ENCODE data around the gene PMEL.
"Not testable (repeated sequence)": the region's sequence is repeated elsewhere in the genome, so short reads cannot be mapped to it uniquely, and the experiment has no call there.

PMEL gene

GRCh38 chr12:55965941-55966407 is at the start of gene PMEL:
Gene PMEL (minus strand): TSS chr12:55966042. CDS start chr12:55966011, 31 bp downstream.
- no peak for DNase-seq (ENCODE audit: low read depth in 2 of 2)

GRCh38 chr12:56014205-56014604 is 48.4 kb upstream of the PMEL start:
- DNase-seq (ENCODE audit: low read depth in 2 of 2), result no peak

- no peak for DNase-seq (ENCODE audit: low read depth in 2 of 2)
These were observed 47.6 kb upstream of the PMEL start for GRCh38 chr12:56013482-56013881.

- DNase-seq (ENCODE audit: low read depth in 2 of 2), result no peak
These were observed 45.8 kb upstream of the PMEL start for GRCh38 chr12:56011509-56012090.

DNA sequence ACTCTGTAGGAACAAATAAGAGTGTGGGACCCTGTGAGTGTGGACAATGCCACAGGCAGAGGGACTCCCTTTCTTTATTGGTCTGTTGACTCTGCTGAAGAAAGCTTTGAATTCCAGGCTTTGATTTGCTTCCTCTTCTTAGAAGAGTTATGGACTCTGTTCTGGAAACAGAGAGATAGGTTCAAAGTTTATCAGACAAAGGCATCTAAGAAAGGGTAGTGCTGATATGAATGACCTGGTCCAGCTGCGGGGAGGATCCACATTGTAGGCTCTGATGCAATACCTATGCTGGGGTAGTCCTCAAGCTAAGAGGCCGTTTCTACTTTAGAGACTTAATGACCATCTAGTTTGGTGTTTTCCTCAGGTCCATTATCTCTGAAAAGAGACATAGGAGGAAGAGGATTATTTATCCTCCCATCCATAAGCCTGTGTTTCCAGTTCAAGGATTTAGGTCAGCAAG is 44.3 kb upstream of the PMEL start:
- DNase-seq (ENCODE audit: low read depth in 2 of 2), result no peak

GRCh38 chr12:56007564-56008559 is 42.0 kb upstream of the PMEL start:
- DNase-seq (ENCODE audit: low read depth in 2 of 2), result peak; percentile 38

DNA sequence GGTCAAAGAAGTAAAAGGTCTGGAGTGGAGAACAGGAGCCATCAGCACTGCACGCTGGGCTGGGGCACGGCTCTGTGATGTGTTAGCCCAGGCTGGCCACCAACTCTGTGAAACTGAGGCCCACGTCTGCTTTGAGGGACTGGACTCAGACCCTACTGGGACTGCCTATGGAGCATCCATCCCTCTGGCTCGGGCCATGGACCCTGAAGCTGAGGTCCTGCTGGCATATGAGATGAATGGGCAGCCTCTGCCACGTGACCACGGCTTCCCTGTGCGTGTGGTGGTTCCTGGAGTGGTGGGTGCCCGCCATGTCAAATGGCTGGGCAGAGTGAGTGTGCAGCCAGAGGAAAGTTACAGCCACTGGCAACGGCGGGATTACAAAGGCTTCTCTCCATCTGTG is 38.4 kb upstream of the PMEL start:
- no peak for DNase-seq (ENCODE audit: low read depth in 2 of 2)

GRCh38 chr12:56003376-56003775 is 37.5 kb upstream of the PMEL start:
- not testable (repeated sequence) for DNase-seq (ENCODE audit: low read depth in 2 of 2)

DNA sequence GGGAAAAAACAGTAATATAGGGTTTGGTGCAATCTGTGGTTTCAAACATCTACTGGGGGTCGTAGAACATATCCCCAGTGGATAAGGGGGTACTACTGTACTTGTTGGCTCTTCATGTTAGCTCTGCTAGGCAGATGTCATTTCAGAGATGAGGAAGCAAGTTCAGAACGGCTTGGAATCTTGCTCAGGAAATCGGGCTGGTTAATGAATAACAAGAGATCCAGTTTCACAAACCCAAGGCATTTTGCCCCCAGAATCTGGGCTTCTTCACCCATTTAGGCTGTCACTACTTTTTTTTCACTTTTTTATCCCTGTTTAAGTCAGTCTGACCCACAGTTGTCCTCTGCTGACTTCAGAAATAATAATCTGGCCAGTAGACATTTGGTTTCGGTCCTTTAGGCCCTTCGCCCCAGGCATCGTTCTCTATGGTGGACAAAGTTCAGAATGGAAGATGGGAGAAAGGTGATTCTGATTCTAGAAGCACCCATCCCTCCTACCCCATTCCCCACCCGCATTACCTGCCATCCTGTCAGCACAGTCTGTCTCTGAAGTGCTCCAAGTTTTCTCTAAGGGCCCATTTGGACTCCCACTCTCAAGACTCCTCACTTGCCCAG is 35.8 kb upstream of the PMEL start:
- no peak for DNase-seq (ENCODE audit: low read depth in 2 of 2)

GRCh38 chr12:55999999-56000540 is 34.2 kb upstream of the PMEL start:
- DNase-seq (ENCODE audit: low read depth in 2 of 2), result not testable (repeated sequence)

DNA sequence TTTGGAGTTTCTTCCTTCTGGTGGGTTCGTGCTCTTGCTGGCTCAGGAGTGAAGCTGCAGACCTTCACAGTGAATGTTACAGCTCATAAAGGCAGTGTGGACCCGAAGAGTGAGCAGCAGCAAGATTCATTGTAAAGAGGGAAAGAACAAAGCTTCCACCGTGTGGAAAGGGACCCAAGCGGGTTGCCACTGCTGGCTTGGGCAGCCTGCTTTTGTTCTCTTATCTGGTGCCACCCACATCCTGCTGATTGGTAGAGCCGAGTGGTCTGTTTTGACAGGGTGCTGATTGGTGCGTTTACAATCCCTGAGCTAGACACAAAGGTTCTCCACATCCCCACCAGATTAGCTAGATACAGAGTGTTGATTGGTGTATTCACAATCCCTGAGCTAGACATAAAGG is 33.7 kb upstream of the PMEL start:
- DNase-seq (ENCODE audit: low read depth in 2 of 2), result not testable (repeated sequence)

- no peak for DNase-seq (ENCODE audit: low read depth in 2 of 2)
These were observed 31.7 kb upstream of the PMEL start for GRCh38 chr12:55997535-55997859.

- DNase-seq (ENCODE audit: low read depth in 2 of 2), result peak in 1 of 2 donors; percentile 28
These were observed 31.1 kb upstream of the PMEL start, which contains the start of gene SUOX for GRCh38 chr12:55996715-55997534. Gene SUOX (plus strand): TSS chr12:55997276. CDS start chr12:56002222, 4,946 bp downstream.

DNA sequence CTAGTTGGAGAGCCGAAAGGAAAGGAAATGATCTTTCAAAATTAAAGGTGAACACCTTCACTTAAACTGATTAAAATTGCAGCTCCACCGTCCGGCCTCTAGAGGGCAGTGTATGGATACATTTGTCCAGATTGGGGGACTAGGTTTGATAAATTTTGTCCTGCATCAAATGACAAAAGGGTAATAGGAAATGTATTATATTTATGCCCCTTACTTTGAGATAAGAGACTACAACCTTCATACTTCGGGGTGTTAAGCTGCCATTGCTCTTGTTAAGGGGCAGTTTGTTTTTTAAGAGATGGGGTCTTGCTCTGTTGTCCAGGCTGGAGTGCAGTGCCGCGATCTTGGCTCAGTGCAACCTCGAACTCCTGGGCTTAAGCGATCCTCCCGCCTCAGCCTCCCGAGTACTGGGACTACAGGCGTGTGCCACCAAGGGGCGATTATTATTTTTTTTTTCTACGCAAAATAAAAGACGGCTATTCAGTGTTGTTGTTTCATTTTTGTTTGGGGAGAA is 30.4 kb upstream of the PMEL start:
- DNase-seq (ENCODE audit: low read depth in 2 of 2), result peak; percentile 21 to 36

DNA sequence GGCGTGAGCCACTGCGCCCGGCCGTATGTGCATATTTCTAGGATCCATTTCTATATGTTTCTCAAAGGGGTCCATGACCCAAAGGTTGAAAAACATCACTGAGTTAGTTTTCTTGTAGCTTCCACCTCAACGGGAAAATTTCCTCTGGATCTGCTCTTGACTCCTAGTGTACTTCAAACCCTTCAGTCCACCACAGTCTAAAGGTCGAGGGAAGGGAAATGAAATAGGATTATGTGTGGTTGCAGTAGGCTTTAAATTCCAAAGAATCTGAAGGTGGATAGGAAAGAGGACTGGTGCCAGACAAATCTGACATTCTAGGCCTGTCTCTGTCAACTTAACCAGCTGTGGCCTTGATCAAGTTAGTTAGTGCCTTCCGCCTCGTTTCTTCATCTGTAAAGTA is 29.5 kb upstream of the PMEL start:
- no peak for DNase-seq (ENCODE audit: low read depth in 2 of 2)

GRCh38 chr12:55993230-55993853 is 27.5 kb upstream of the PMEL start:
- no peak for DNase-seq (ENCODE audit: low read depth in 2 of 2)

- DNase-seq (ENCODE audit: low read depth in 2 of 2), result no peak
These were observed 25.3 kb upstream of the PMEL start for GRCh38 chr12:55991110-55991509.

DNA sequence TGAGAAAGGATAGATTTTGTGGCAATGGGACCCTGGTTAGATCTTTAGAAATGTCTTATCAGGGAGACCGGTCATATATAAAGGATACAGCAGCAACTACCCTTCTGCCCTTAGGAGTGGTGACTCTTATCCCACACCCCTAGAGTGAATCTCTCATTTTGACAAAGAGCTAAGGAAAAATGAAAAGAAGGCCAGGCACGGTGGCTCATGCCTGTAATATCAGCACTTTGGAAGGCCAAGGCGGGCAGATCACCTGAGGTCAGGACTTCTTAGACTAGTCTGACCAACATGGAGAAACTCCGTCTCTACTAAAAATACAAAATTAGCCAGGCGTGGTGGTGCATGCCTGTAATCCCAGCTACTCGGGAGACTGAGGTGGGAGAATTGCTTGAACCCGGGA is 20.1 kb upstream of the PMEL start:
- DNase-seq (ENCODE audit: low read depth in 2 of 2), result not testable (repeated sequence)

DNA sequence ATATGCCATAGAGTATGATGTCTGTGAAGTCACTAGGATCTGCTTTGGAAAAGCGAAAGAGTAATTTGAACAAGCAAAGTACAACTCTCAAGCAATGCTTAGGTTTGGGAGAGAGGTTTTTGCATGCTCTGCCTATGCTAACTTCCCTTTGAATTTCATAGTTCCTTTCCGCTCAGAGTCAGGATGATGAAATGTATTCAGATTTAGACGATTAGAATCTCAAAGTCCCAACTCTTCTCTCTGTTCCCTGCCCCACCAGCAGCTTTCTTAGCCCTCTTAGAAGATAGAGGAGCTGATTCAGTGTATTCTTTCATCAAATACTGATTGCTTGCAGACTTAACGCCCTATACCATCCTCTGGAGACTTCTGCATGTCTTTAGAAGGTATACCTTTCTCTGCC is 19.5 kb upstream of the PMEL start:
- no peak for DNase-seq (ENCODE audit: low read depth in 2 of 2)

DNA sequence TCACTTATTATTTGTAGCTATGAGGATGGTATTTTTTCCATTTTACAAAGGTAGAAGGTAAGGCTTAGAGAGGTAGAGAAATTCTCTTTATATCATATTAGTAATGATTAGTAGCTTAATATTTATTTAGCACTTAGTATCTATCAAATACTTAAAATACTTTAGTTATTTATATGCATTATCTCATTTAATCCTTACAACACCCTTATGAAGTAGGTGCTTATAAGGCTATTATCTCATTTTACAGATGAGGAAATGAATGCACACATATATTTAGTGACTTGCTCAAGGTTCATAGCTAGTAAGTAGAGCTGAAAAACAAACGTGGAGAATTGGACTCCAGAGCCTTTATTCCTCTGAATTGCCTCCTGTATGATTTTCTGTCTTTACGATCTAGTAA is 19.0 kb upstream of the PMEL start:
- DNase-seq (ENCODE audit: low read depth in 2 of 2), result no peak
